ENCODE measurements around the gene HELQ. TPM values are rescaled to one million over a fixed set of nuclear protein-coding genes. Genes with fewer than 3 reads are reported as not detected.
A peak's percentile ranks its signal among the peaks of the same experiment; 100 is the strongest.
"Not testable (repeated sequence)": the region's sequence is repeated elsewhere in the genome, so short reads cannot be mapped to it uniquely, and the experiment has no call there.

The HELQ gene
- total and polyA plus RNA-seq, 9 of the 15 experiments (the other 6 are each of a cell fraction or from before 2014, with no cell fraction given), result 3.5 to 15.2 (median 11.9) TPM

- WGBS (ENCODE audit: insufficient coverage, low coverage, missing lambda C conversion rate), result 6% methylated on average over 6 of the region's 10 CpGs
- DNase-seq (ENCODE audit: extremely low read depth in 1 of 4, low spot score in 3 of 4); H4K20me1 ChIP-seq (replicated peaks; ENCODE audit: control insufficient read depth, insufficient read depth, low read length); H3K36me3 ChIP-seq (ENCODE audit: control insufficient read depth, insufficient read depth, low read length); in situ Hi-C loops (cut with MboI); H3K27ac ChIP-seq (ENCODE audit: extremely low read depth, low read depth, low read length); H3K9ac ChIP-seq (ENCODE audit: insufficient read depth in 1 of 2, low read depth in 2 of 2, low read length in 2 of 2); H2AFZ ChIP-seq (ENCODE audit: low read depth, low read length); FAIRE-seq; H3K4me2 ChIP-seq (ENCODE audit: insufficient read depth, low read length); ATAC-seq; H3K79me2 ChIP-seq (ENCODE audit: control insufficient read depth, insufficient read depth, low read length); intact Hi-C loops (cut with micrococcal nuclease); H3K4me1 ChIP-seq (replicated peaks in 1 of 2; ENCODE audit: control insufficient read depth in 2 of 2, insufficient read depth in 2 of 2, low read length in 2 of 2); H3K27me3 ChIP-seq (ENCODE audit: control insufficient read depth in 2 of 2, insufficient read depth in 2 of 2, low read length in 2 of 2); BruUV-seq (replicated peaks); H3K9me3 ChIP-seq (replicated peaks; ENCODE audit: control insufficient read depth, insufficient read depth, low read depth, low read length); H3K9me1 ChIP-seq (ENCODE audit: control insufficient read depth, insufficient read depth, low read length); CTCF ChIA-PET (ENCODE audit: low intra/inter-chr PET ratio); H3K4me3 ChIP-seq: not testable (repeated sequence)
- POLR2A ChIA-PET, result interaction anchor here (1.1 kb wide), 1 partner anchor 14 kb away, joined by 4 read pairs; no protein-coding TSS in a partner anchor
Measured at GRCh38 chr4:83398158-83398557, 57.5 kb downstream of the HELQ start.

- H3K9me1 ChIP-seq (ENCODE audit: control insufficient read depth, insufficient read depth, low read length), result no peaks in the 10 kb centered on the region
- no peaks in the 10 kb centered on the region for H3K9me3 ChIP-seq (replicated peaks; ENCODE audit: control insufficient read depth, insufficient read depth, low read depth, low read length)
- WGBS (ENCODE audit: insufficient coverage, low coverage, missing lambda C conversion rate), result 8% methylated on average over 4 of the region's 4 CpGs
- H4K20me1 ChIP-seq (replicated peaks; ENCODE audit: control insufficient read depth, insufficient read depth, low read length), result no peaks in the 10 kb centered on the region
- no peak overlapping the region for H3K9ac ChIP-seq (ENCODE audit: insufficient read depth in 1 of 2, low read depth in 2 of 2, low read length in 2 of 2)
- ChIA-PET CTCF (ENCODE audit: low intra/inter-chr PET ratio) (no interaction called here), POLR2A (interaction anchor here (1.4 kb wide), 1 partner anchor 10 kb away, joined by 4 read pairs; no protein-coding TSS in a partner anchor)
- no peaks in the 10 kb centered on the region for H3K79me2 ChIP-seq (ENCODE audit: control insufficient read depth, insufficient read depth, low read length)
- ATAC-seq, result peak; percentile 51; the same call in 2 of the 3 replicates
- no peak overlapping the region for H3K4me3 ChIP-seq
- H3K4me1 ChIP-seq (replicated peaks in 1 of 2; ENCODE audit: control insufficient read depth in 2 of 2, insufficient read depth in 2 of 2, low read length in 2 of 2), result no peaks in the 10 kb centered on the region
- H3K27me3 ChIP-seq (ENCODE audit: control insufficient read depth in 2 of 2, insufficient read depth in 2 of 2, low read length in 2 of 2), result 0 out of 5 replicates have a peak, but pooled peaks cover 0 to 10% of the 10 kb centered on the region in 2 experiments
- no peak overlapping the region for H3K4me2 ChIP-seq (ENCODE audit: insufficient read depth, low read length)
- intact Hi-C loops (cut with micrococcal nuclease) (no loop called here), in situ Hi-C loops (cut with MboI) (no loop called here)
- no peak overlapping the region for H3K27ac ChIP-seq (ENCODE audit: extremely low read depth, low read depth, low read length)
- H2AFZ ChIP-seq (ENCODE audit: low read depth, low read length), result peak overlapping the region; percentile 33; the same call in 1 of the 2 replicates
- no peak for FAIRE-seq
- no peak for DNase-seq (ENCODE audit: extremely low read depth in 1 of 4, low spot score in 3 of 4)
- BruUV-seq (replicated peaks), result no TSS peak
- no peaks in the 10 kb centered on the region for H3K36me3 ChIP-seq (ENCODE audit: control insufficient read depth, insufficient read depth, low read length)
- TF ChIP-seq NELFE (IDR thresholded peaks at IDR 0.05; ENCODE audit: insufficient read depth, insufficient read length) (no peak), ZNF583 (CRISPR knock-in tag; IDR thresholded peaks at IDR 0.05) (no peak), EP400 (IDR thresholded peaks at IDR 0.05) (no peak), ZNF707 (CRISPR knock-in tag; conservative IDR thresholded peaks at IDR 0.05) (no peak), RNF219 (CRISPR knock-in tag; IDR thresholded peaks at IDR 0.05) (no peak), MYC (IDR thresholded peaks at IDR 0.05; ENCODE audit: low read depth, low read length) (no peak), MYC (CRISPR knock-in tag; IDR thresholded peaks at IDR 0.05; ENCODE audit: borderline replicate concordance, low read depth) (no peak), MBD2 (IDR thresholded peaks at IDR 0.05; ENCODE audit: borderline replicate concordance, low read depth) (no peak), MTA2 (IDR thresholded peaks at IDR 0.05; ENCODE audit: low read depth) (no peak), ARID2 (IDR thresholded peaks at IDR 0.05) (no peak), E4F1 (CRISPR knock-in tag; IDR thresholded peaks at IDR 0.05; ENCODE audit: borderline replicate concordance) (no peak), TCF7 (IDR thresholded peaks at IDR 0.05; ENCODE audit: borderline replicate concordance) (no peak), FOXA3 (CRISPR knock-in tag; conservative IDR thresholded peaks at IDR 0.05 in 1 of 2, IDR thresholded peaks at IDR 0.05 in 1 of 2) (no peak)
Measured at GRCh38 chr4:83393908-83394307, 61.7 kb downstream of the HELQ start.

Measured in K562 (cell line).